ENCODE results near the gene SAMD7.

DNA sequence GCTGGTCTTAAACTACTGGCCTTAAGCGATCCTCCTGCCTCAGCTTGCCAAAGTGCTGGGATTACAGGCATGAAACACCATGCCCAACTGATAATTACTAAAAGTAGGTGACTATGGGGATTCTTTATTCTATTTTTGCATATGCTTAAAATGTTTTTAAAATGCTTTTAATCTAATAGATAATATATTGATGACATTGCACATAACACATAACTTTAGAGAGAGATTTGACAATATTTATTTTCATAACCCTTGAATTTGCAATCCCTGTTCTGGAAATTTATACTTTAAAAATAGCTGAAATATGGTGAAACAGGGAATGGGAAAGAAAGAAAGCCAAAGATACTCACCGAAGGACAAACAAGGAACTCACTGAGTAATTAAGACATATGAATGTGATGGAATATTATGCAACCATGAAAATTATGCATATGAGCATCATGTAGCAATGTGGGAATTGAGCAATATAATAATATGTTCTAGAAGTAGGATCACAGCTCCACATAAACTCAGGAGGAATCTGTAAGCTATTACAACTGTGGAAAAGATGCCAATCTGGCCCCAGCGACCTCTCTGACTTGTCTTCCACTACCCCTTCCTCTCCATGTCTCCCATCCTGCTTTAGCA, 43.7 kb upstream of the SAMD7 start:
- TF ChIP-seq SPI1 (IDR thresholded peaks at IDR 0.05; ENCODE audit: borderline replicate concordance, low read depth, low read length): no peak
- TF ChIP-seq RCOR1 (IDR thresholded peaks at IDR 0.05; ENCODE audit: borderline replicate concordance in 1 of 2, low read depth in 2 of 2, low read length in 2 of 2): no peak
- TF ChIP-seq, protein P1, sequence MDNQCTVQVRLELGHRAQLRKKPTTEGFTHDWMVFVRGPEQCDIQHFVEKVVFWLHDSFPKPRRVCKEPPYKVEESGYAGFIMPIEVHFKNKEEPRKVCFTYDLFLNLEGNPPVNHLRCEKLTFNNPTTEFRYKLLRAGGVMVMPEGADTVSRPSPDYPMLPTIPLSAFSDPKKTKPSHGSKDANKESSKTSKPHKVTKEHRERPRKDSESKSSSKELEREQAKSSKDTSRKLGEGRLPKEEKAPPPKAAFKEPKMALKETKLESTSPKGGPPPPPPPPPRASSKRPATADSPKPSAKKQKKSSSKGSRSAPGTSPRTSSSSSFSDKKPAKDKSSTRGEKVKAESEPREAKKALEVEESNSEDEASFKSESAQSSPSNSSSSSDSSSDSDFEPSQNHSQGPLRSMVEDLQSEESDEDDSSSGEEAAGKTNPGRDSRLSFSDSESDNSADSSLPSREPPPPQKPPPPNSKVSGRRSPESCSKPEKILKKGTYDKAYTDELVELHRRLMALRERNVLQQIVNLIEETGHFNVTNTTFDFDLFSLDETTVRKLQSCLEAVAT (IDR thresholded peaks at IDR 0.05): no peak
- TF ChIP-seq NFYB (IDR thresholded peaks at IDR 0.05; ENCODE audit: extremely low read depth, insufficient read length): no peak
- no peak for TF ChIP-seq MAFK (IDR thresholded peaks at IDR 0.05; ENCODE audit: low read length)
- TF ChIP-seq POLR2A (conservative IDR thresholded peaks at IDR 0.05): no peak

Data from K562 (cell line).